Parathyroid adenoma (tissue), 2 donors: Measurements from ENCODE around the gene FAM216B.

Source experiments
- H2AFZ ChIP-seq: fragments of 300-600 bp; sonication (generic); one replicate; pipeline ENCODE4 v1.7.0; 2017; ENCODE audit warnings: antibody characterized with exemption, mild to moderate bottlenecking
- H3K27ac ChIP-seq: fragments of 300-600 bp; sonication (generic); one replicate; pipeline ENCODE4 v1.7.0; 2017
- H3K27me3 ChIP-seq: fragments of 300-600 bp; sonication (generic); one replicate; pipeline ENCODE4 v1.7.0; 2017; ENCODE audit warnings: low read length; ENCODE audit not compliant: control insufficient read depth, insufficient read depth
- H3K36me3 ChIP-seq: fragments of 300-600 bp; sonication (generic); one replicate; pipeline ENCODE4 v1.7.0; 2017; ENCODE audit warnings: low read length; ENCODE audit not compliant: control insufficient read depth, insufficient read depth
- H3K4me1 ChIP-seq: fragments of 300-600 bp; sonication (generic); one replicate; pipeline ENCODE4 v1.7.0; 2017; ENCODE audit warnings: control low read depth
- H3K4me2 ChIP-seq: fragments of 300-600 bp; sonication (generic); one replicate; pipeline ENCODE4 v1.7.0; 2017; ENCODE audit warnings: low read length
- H3K4me3 ChIP-seq: fragments of 300-600 bp; sonication (generic); one replicate; pipeline ENCODE4 v1.7.0; 2017; ENCODE audit warnings: low read depth, low read length
- H3K79me2 ChIP-seq: fragments of 300-600 bp; sonication (generic); one replicate; pipeline ENCODE4 v1.7.0; 2017; ENCODE audit warnings: control low read depth
- H3K9ac ChIP-seq: fragments of 300-600 bp; sonication (generic); one replicate; pipeline ENCODE4 v1.7.0; 2017; ENCODE audit warnings: mild to moderate bottlenecking
- H3K9me3 ChIP-seq: fragments of 300-600 bp; sonication (generic); one replicate; pipeline ENCODE4 v1.7.0; 2017; ENCODE audit warnings: low read length; ENCODE audit not compliant: control insufficient read depth
- TF ChIP-seq, protein P1 (sequence below): fragments of 300-600 bp; sonication (generic); IDR thresholded peaks from one replicate; pipeline ENCODE4 v1.7.0; 2017; ENCODE audit warnings: antibody characterized with exemption, mild to moderate bottlenecking
- donor health status: primary hyperparathyroidism.

Gene FAM216B

DNA sequence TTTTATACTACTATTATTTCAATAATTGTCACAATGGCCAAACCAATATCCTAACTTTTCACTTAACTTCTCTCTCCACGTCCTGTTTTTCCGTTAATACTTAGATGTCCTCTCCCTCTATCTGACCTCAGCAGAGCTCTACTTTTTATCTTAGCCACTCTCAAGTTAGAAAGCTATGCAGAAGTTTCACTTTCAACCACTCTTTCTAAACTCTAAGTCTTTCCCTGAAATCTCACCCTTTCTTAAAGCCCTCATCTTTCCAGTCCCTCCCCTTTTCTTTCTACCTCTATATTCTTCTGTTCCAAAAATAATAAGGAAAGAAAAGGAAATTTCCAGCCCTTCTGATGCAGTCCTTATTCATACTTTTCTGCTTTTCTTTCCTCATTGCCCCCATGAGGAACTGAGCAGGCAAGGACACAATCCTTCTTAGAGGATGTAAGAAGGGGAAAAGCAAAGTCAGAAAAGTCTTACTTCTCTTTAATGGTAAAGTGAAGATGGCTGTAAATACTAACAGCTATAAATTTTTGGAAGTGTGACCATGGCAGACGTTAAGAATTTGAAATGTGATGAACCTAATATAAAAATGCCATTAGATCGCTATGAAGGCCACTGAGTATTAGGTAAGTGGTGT lies 23.0 kb downstream of the FAM216B start:
- Histone ChIP-seq H3K79me2 (no peaks in the 10 kb centered on the region), H2AFZ (no peak overlapping the region), H3K4me3 (no peak overlapping the region), H3K36me3 (no peaks in the 10 kb centered on the region), H3K9ac (no peak overlapping the region), H3K27me3 (no peaks in the 10 kb centered on the region), H3K4me1 (no peaks in the 10 kb centered on the region), H3K9me3 (no peaks in the 10 kb centered on the region), H3K27ac (no peak overlapping the region), H3K4me2 (no peak overlapping the region)
- TF ChIP-seq, protein P1, sequence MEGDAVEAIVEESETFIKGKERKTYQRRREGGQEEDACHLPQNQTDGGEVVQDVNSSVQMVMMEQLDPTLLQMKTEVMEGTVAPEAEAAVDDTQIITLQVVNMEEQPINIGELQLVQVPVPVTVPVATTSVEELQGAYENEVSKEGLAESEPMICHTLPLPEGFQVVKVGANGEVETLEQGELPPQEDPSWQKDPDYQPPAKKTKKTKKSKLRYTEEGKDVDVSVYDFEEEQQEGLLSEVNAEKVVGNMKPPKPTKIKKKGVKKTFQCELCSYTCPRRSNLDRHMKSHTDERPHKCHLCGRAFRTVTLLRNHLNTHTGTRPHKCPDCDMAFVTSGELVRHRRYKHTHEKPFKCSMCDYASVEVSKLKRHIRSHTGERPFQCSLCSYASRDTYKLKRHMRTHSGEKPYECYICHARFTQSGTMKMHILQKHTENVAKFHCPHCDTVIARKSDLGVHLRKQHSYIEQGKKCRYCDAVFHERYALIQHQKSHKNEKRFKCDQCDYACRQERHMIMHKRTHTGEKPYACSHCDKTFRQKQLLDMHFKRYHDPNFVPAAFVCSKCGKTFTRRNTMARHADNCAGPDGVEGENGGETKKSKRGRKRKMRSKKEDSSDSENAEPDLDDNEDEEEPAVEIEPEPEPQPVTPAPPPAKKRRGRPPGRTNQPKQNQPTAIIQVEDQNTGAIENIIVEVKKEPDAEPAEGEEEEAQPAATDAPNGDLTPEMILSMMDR, result no peak

DNA sequence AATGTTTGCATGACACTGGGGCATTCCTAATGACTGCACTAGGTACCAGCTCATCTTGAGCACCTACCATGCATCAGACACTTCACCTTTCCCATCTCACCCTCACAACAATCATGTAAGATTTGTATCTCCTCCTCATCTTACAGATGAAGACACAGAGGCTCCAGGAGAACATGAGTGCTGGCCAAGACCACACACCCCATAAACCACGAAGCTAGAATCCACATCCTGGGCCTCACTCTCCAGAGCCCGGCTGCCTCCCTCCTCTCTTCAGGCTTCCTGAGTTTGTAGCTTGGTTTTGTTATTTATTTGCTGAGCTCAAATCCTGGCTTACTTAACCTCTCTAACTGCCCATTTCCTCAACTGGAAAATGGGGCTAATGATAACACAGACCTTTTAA lies 25.9 kb downstream of the FAM216B start:
- Histone ChIP-seq H3K4me3 (no peak overlapping the region), H2AFZ (no peak overlapping the region), H3K4me2 (no peak overlapping the region), H3K4me1 (no peaks in the 10 kb centered on the region), H3K36me3 (no peaks in the 10 kb centered on the region), H3K27ac (no peak overlapping the region), H3K9ac (no peak overlapping the region), H3K9me3 (no peaks in the 10 kb centered on the region), H3K27me3 (no peaks in the 10 kb centered on the region), H3K79me2 (no peaks in the 10 kb centered on the region)
- TF ChIP-seq, protein P1, result no peak

DNA sequence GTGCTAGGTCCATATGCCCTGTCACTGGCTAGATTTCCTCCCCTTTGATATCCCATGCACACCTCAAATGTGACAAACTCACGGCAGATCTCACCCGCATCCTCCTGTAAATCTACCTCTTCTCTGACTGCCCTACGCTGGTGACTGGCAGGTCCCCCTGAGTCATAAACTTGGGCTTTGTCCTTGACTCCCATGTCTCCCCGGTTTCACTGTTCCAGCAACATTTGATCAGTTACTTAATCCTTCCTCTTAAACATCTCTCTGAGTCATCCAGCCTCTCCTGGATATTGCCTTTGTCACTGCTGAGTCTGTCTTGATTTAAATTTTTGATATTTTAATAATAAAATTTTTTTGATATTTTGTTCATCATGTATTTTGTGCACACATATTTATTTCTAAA lies 26.5 kb downstream of the FAM216B start:
- Histone ChIP-seq H3K27ac (no peak overlapping the region), H3K4me1 (no peaks in the 10 kb centered on the region), H3K4me2 (no peak overlapping the region), H3K9me3 (no peaks in the 10 kb centered on the region), H3K27me3 (no peaks in the 10 kb centered on the region), H3K4me3 (no peak overlapping the region), H3K9ac (no peak overlapping the region), H3K79me2 (no peaks in the 10 kb centered on the region), H3K36me3 (no peaks in the 10 kb centered on the region), H2AFZ (no peak overlapping the region)
- TF ChIP-seq, protein P1, result no peak

DNA sequence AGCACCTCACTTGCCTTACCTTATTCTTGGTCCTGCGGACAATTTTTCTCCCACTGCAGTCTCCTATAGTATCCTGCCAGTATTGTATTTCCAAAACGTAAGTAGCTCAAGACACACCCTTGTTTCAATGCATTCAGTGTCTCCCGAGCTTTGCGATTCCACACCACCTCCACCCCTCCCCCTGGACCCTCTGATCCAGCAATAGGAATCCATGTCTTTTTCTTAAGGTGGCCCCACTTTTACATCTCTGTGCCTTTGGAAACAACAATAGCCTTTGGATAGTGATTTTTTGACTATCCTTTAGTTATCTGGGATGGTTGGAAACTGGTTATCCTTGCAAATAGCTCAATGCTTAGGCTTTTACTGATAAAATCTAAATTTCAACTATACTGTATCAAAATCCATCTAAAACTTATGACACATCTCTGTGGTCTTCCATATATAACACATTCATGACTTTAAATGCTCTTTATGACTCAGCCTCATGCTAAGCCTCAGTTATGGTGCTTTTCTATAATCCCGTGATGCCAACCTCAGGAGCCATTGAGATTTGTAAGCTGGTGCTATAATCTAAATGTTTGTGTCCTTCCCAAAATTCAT lies 27.1 kb downstream of the FAM216B start:
- H3K9ac ChIP-seq, result no peak overlapping the region
- H3K4me1 ChIP-seq, result no peaks in the 10 kb centered on the region
- H3K36me3 ChIP-seq, result no peaks in the 10 kb centered on the region
- H3K4me2 ChIP-seq, result no peak overlapping the region
- no peaks in the 10 kb centered on the region for H3K79me2 ChIP-seq
- no peak overlapping the region for H3K4me3 ChIP-seq
- no peak overlapping the region for H2AFZ ChIP-seq
- TF ChIP-seq, protein P1, result no peak
- no peaks in the 10 kb centered on the region for H3K27me3 ChIP-seq
- H3K27ac ChIP-seq, result no peak overlapping the region
- no peaks in the 10 kb centered on the region for H3K9me3 ChIP-seq

DNA sequence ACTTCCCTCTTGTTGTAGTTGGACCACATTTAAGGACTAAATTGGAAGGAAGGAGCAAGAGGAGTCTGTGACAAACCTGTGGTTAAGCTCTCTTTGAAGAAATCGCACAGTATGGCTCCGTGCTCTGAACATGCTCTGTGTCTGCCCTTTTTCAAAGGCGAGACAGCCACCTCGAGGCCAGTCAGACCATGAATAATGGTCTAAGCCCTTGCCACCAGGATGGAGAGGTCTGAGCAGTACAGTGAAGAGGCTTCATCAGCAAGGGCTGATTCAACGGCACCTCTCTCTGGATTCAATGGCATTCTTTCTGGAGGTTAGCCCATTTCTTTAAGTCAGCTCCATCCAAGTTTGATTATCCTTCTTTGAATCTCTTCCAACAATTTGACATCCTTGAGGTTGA lies 30.9 kb downstream of the FAM216B start:
- TF ChIP-seq, protein P1, result no peak
- H3K27me3 ChIP-seq, result no peaks in the 10 kb centered on the region
- no peak overlapping the region for H2AFZ ChIP-seq
- H3K79me2 ChIP-seq, result no peaks in the 10 kb centered on the region
- no peak overlapping the region for H3K9ac ChIP-seq
- no peak overlapping the region for H3K4me3 ChIP-seq
- H3K27ac ChIP-seq, result no peak overlapping the region
- H3K36me3 ChIP-seq, result no peaks in the 10 kb centered on the region
- no peaks in the 10 kb centered on the region for H3K9me3 ChIP-seq
- no peak overlapping the region for H3K4me2 ChIP-seq
- H3K4me1 ChIP-seq, result no peaks in the 10 kb centered on the region
